ENCODE results near the gene RAB1A. TPM values are rescaled to one million over a fixed set of nuclear protein-coding genes. Genes with fewer than 3 reads are reported as not detected.

RAB1A gene
- total and polyA plus RNA-seq, 12 donors, result 53.8 to 235 (median 136) TPM

GRCh38 chr2:65112633-65113032, 17.3 kb downstream of the RAB1A start:
- WGBS, 4 donors, result 41 to 45% (median 43%) methylated on average over 3 of the region's 3 CpGs
- intact Hi-C loops (cut with DNase I), result no loop called here

GRCh38 chr2:65108780-65109179, 21.1 kb downstream of the RAB1A start:
- peaks cover 0 to 21% of the 10 kb centered on the region in 2 donors for H3K4me1 ChIP-seq (replicated peaks in 1 of 2)
- intact Hi-C loops (cut with DNase I), result no loop called here
- WGBS, 4 donors, result 85 to 89% (median 86%) methylated on average over 6 of the region's 6 CpGs

More at GRCh38 chr2:65112633-65113032, 17.3 kb downstream of the RAB1A start:
- no peak for TF ChIP-seq POLR2A (IDR thresholded peaks at IDR 0.05)
- TF ChIP-seq CTCF (IDR thresholded peaks at IDR 0.05), result no peak
- no peak overlapping the region for H3K27ac ChIP-seq
- H3K4me1 ChIP-seq (replicated peaks in 1 of 2), result peaks cover 0 to 46% of the 10 kb centered on the region in 2 donors
- no peaks in the 10 kb centered on the region for H3K9me3 ChIP-seq (replicated peaks in 1 of 3)
- no peak overlapping the region for H3K4me3 ChIP-seq
- no peaks in the 10 kb centered on the region for H3K27me3 ChIP-seq
- H3K36me3 ChIP-seq (replicated peaks in 1 of 2), result no peaks in the 10 kb centered on the region
- DNase-seq, result peak in 1 of 7 donors; percentile 1

GRCh38 chr2:65107530-65107929, 22.4 kb downstream of the RAB1A start:
- Histone ChIP-seq H3K9me3 (replicated peaks in 1 of 3) (no peaks in the 10 kb centered on the region), H3K36me3 (replicated peaks in 1 of 2) (peaks cover 0 to 5% of the 10 kb centered on the region in 2 donors), H3K4me3 (no peak overlapping the region), H3K27ac (peak overlapping the region in 1 of 5 donors; percentile 13), H3K27me3 (no peaks in the 10 kb centered on the region), H3K4me1 (replicated peaks in 1 of 2) (peaks cover 5 to 21% of the 10 kb centered on the region in 2 donors)
- no peak for DNase-seq
- TF ChIP-seq CTCF (IDR thresholded peaks at IDR 0.05) (no peak), POLR2A (IDR thresholded peaks at IDR 0.05) (no peak)
- intact Hi-C loops (cut with DNase I), result no loop called here
- WGBS, 4 donors, result 94 to 100% (median 98%) methylated on average over 1 to 5 of the region's 5 CpGs

More at GRCh38 chr2:65108780-65109179, 21.1 kb downstream of the RAB1A start:
- Histone ChIP-seq H3K27me3 (no peaks in the 10 kb centered on the region), H3K9me3 (replicated peaks in 1 of 3) (no peaks in the 10 kb centered on the region), H3K4me3 (no peak overlapping the region), H3K36me3 (replicated peaks in 1 of 2) (no peaks in the 10 kb centered on the region), H3K27ac (no peak overlapping the region)
- DNase-seq, result no peak
- TF ChIP-seq POLR2A (IDR thresholded peaks at IDR 0.05), result no peak
- no peak for TF ChIP-seq CTCF (IDR thresholded peaks at IDR 0.05)

GRCh38 chr2:65103013-65103715, 26.7 kb downstream of the RAB1A start:
- WGBS, 4 donors, result 37 to 48% (median 46%) methylated on average over 6 of the region's 6 CpGs
- Histone ChIP-seq H3K4me3 (no peak overlapping the region), H3K27ac (peak overlapping the region in 3 of 5 donors; percentile 4 to 36 (median 18)), H3K9me3 (replicated peaks in 1 of 3) (no peaks in the 10 kb centered on the region), H3K36me3 (replicated peaks in 1 of 2) (peaks cover 0 to 24% of the 10 kb centered on the region in 2 donors), H3K4me1 (replicated peaks in 1 of 2) (peaks cover 19 to 37% of the 10 kb centered on the region in 2 donors), H3K27me3 (no peaks in the 10 kb centered on the region)
- TF ChIP-seq CTCF (IDR thresholded peaks at IDR 0.05) (no peak), POLR2A (IDR thresholded peaks at IDR 0.05) (no peak)
- intact Hi-C loops (cut with DNase I), result no loop called here
- peak in 3 of 7 donors; percentile 39 to 63 (median 48) for DNase-seq
